Suprapubic skin (tissue), 4 donors: ENCODE measurements around the gene KSR1. TPM values are rescaled to one million over a fixed set of nuclear protein-coding genes. Genes with fewer than 3 reads are reported as not detected.
"Not testable (repeated sequence)": the region's sequence is repeated elsewhere in the genome, so short reads cannot be mapped to it uniquely, and the experiment has no call there.

Experiments used
- DNase-seq, 2 donors: peaks; one replicate each; pipeline ENCODE4 v3.0.0-alpha.2; 2019; ENCODE audit warnings: low spot score in 2 of 2
- H3K27ac ChIP-seq: fragments of 200-600 bp; sonication (generic); one replicate; pipeline ENCODE4 v1.5.1; 2019
- H3K27me3 ChIP-seq: fragments of 200-600 bp; sonication (generic); one replicate; pipeline ENCODE4 v1.5.1; 2019
- H3K36me3 ChIP-seq: fragments of 200-600 bp; sonication (generic); one replicate; pipeline ENCODE4 v1.5.1; 2019
- H3K4me1 ChIP-seq: fragments of 200-600 bp; sonication (generic); one replicate; pipeline ENCODE4 v1.5.1; 2019
- H3K4me3 ChIP-seq: fragments of 200-600 bp; sonication (generic); one replicate; pipeline ENCODE4 v1.5.1; 2019; ENCODE audit warnings: mild to moderate bottlenecking
- H3K9me3 ChIP-seq: fragments of 200-600 bp; sonication (generic); one replicate; pipeline ENCODE4 v1.5.1; 2019
- CTCF ChIP-seq, 2 donors: fragments of 200-600 bp in 1 of 2; fragments of 450-650 bp in 1 of 2; sonication (generic) in 1 of 2; IDR thresholded peaks; one replicate each; pipeline ENCODE4 v1.5.1; 2016 to 2019; ENCODE audit warnings: antibody characterized with exemption in 2 of 2, mild to moderate bottlenecking in 1 of 2, moderate library complexity in 1 of 2
- EP300 ChIP-seq: sonication (generic); formaldehyde crosslinking; IDR thresholded peaks from one replicate; pipeline ENCODE4 v1.6.1; 2017; ENCODE audit warnings: antibody characterized with exemption
- POLR2A ChIP-seq, 2 donors: fragments of 450-650 bp; IDR thresholded peaks; one replicate each; pipeline ENCODE4 v1.6.1; 2017; ENCODE audit warnings: antibody characterized with exemption in 2 of 2, mild to moderate bottlenecking in 2 of 2, moderate library complexity in 2 of 2
- POLR2AphosphoS5 ChIP-seq, 3 donors: sonication (generic); formaldehyde crosslinking; IDR thresholded peaks; one replicate each; pipeline ENCODE4 v1.6.1; 2017; ENCODE audit warnings: antibody characterized with exemption in 3 of 3
- WGBS: methylation state at CpG from one replicate; pipeline ENCODE4 v1.1.5; 2018; 5-methylcytosine and 5-hydroxymethylcytosine counted together
- total RNA-seq, 4 donors: library from RNA; depleted of rRNA; stranded (reverse); fragments of >200 nt; gene quantifications; one replicate each; pipeline ENCODE4 v1.1.0, GENCODE V29; 2016

Gene KSR1
- total RNA-seq, 4 donors from 2014 or later: 38.1 to 54.0 (median 49.5) TPM

- TF ChIP-seq POLR2AphosphoS5 (IDR thresholded peaks at IDR 0.05) (no peak), EP300 (no peak), CTCF (IDR thresholded peaks at IDR 0.05) (no peak), POLR2A (IDR thresholded peaks at IDR 0.05) (no peak)
- no peaks in the 10 kb centered on the region for H3K9me3 ChIP-seq
- DNase-seq: no peak
- H3K4me1 ChIP-seq: peaks cover 49% of the 10 kb centered on the region
- 73% methylated on average over 9 of the region's 11 CpGs for WGBS
- H3K27me3 ChIP-seq: no peaks in the 10 kb centered on the region
- H3K27ac ChIP-seq: peak overlapping the region; percentile 7
- peak overlapping the region; percentile 36 for H3K4me3 ChIP-seq
- peaks cover 12% of the 10 kb centered on the region for H3K36me3 ChIP-seq
These were observed 175.9 kb downstream of the KSR1 start for GRCh38 chr17:27631897-27632725.

- H3K9me3 ChIP-seq, H3K27me3 ChIP-seq, H3K4me3 ChIP-seq, H3K36me3 ChIP-seq: not testable (repeated sequence)
- peaks cover 49% of the 10 kb centered on the region for H3K4me1 ChIP-seq
- DNase-seq: peak; percentile 87 to 88
- H3K27ac ChIP-seq: peak overlapping the region; percentile 55
- 31% methylated on average over 6 of the region's 9 CpGs for WGBS
These were observed 176.5 kb downstream of the KSR1 start for GRCh38 chr17:27632766-27633165.

- Histone ChIP-seq H3K27me3 (no peaks in the 10 kb centered on the region), H3K9me3 (no peaks in the 10 kb centered on the region), H3K4me1 (peaks cover 49% of the 10 kb centered on the region), H3K4me3 (no peak overlapping the region), H3K27ac (peak overlapping the region; percentile 55), H3K36me3 (peaks cover 6% of the 10 kb centered on the region)
- 58% methylated on average over 12 of the region's 14 CpGs for WGBS
- TF ChIP-seq CTCF (IDR thresholded peaks at IDR 0.05): no peak
- no peak for TF ChIP-seq POLR2A (IDR thresholded peaks at IDR 0.05)
- no peak for TF ChIP-seq EP300
- DNase-seq: no peak
These were observed 177.2 kb downstream of the KSR1 start for GRCh38 chr17:27633312-27634025.

- H3K4me1 ChIP-seq: peaks cover 49% of the 10 kb centered on the region
- 100% methylated on average over 1 of the region's 1 CpG for WGBS
These were observed 177.7 kb downstream of the KSR1 start for GRCh38 chr17:27634026-27634335.

GRCh38 chr17:27634776-27635175, 178.5 kb downstream of the KSR1 start:
- no peak for TF ChIP-seq POLR2AphosphoS5 (IDR thresholded peaks at IDR 0.05)
- TF ChIP-seq CTCF (IDR thresholded peaks at IDR 0.05): no peak
- no peak for TF ChIP-seq POLR2A (IDR thresholded peaks at IDR 0.05)
- TF ChIP-seq EP300: no peak
- Histone ChIP-seq H3K4me1 (peaks cover 49% of the 10 kb centered on the region), H3K27me3 (no peaks in the 10 kb centered on the region), H3K4me3 (no peak overlapping the region), H3K27ac (no peak overlapping the region), H3K36me3 (peaks cover 5% of the 10 kb centered on the region), H3K9me3 (no peaks in the 10 kb centered on the region)
- 95% methylated on average over 2 of the region's 2 CpGs for WGBS
- no peak for DNase-seq

More at GRCh38 chr17:27634026-27634335, 177.7 kb downstream of the KSR1 start:
- TF ChIP-seq CTCF (IDR thresholded peaks at IDR 0.05): no peak
- TF ChIP-seq POLR2A (IDR thresholded peaks at IDR 0.05): no peak
- no peak for TF ChIP-seq EP300
- TF ChIP-seq POLR2AphosphoS5 (IDR thresholded peaks at IDR 0.05): no peak
- H3K9me3 ChIP-seq: no peaks in the 10 kb centered on the region
- no peak for DNase-seq
- H3K36me3 ChIP-seq: peaks cover 5% of the 10 kb centered on the region
- no peak overlapping the region for H3K27ac ChIP-seq
- no peak overlapping the region for H3K4me3 ChIP-seq
- no peaks in the 10 kb centered on the region for H3K27me3 ChIP-seq
